ENCODE results near the gene KCNH6. TPM values are rescaled to one million over a fixed set of nuclear protein-coding genes. Genes with fewer than 3 reads are reported as not detected.

KCNH6 gene
- total RNA-seq, 2 experiments from 2014 or later: not detected

DNA sequence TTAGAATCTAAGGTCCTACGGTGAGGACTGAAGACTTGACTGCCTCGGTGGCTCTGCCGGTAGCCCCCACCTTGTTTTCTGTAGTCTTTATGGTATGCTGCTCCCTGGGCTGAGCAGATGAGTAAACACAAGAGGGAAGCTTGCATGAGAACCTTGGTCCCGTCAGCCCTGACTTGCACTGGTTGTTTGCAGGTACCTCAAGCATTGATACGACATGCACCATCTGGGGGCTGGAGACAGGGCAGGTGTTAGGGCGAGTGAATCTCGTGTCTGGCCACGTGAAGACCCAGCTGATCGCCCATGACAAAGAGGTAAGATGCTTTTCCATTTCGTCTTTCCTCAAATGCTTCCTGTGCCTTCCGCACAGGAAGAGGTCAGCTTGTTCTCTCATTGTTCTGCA lies 56.5 kb downstream of the KCNH6 start:
- Mint-ChIP-seq H3K4me3 (no peak overlapping the region), H3K36me3 (peaks cover 27% of the 10 kb centered on the region), H3K27me3 (no peaks in the 10 kb centered on the region), H3K27ac (no peak overlapping the region), H3K9me3 (no peaks in the 10 kb centered on the region), H3K4me1 (ENCODE audit: low read depth) (peaks cover 11% of the 10 kb centered on the region)
- ChIA-PET POLR2A (no interaction called here), CTCF (interaction anchor here (0.7 kb wide), 1 partner anchor 173 kb away, joined by 3 read pairs; no protein-coding TSS in a partner anchor)
- no peak for DNase-seq
- intact Hi-C loops (cut with micrococcal nuclease): no loop called here

DNA sequence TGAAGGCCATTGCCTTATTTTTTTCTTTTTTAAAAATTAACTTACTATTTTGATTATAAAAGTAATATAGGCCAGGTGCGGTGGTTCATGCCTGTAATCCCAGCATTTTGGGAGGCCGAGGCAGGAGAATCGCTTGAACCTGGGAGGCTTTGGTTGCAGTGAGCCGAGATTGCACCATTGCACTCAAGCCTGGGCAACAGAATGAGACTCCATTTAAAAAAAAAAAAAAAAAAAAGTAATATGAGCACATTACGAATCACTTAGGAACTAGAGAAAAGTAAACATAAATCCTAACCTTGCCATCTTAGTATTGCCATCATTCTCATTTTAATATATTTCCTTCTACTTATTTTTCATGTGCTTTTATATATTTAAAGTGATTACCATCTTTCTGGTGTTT lies 64.6 kb downstream of the KCNH6 start:
- H3K27me3 Mint-ChIP-seq: no peaks in the 10 kb centered on the region
- ChIA-PET CTCF (interaction anchor here (0.6 to 1.4 kb wide), 2 partner anchors 24 to 245 kb away, joined by 3 to 4 read pairs; no protein-coding TSS in a partner anchor), POLR2A (no interaction called here)
- H3K4me3 Mint-ChIP-seq: no peak overlapping the region
- H3K27ac Mint-ChIP-seq: no peak overlapping the region
- DNase-seq: no peak
- peaks cover 54% of the 10 kb centered on the region for H3K36me3 Mint-ChIP-seq
- intact Hi-C loops (cut with micrococcal nuclease): no loop called here
- H3K4me1 Mint-ChIP-seq (ENCODE audit: low read depth): peaks cover 13% of the 10 kb centered on the region
- H3K9me3 Mint-ChIP-seq: no peaks in the 10 kb centered on the region

DNA sequence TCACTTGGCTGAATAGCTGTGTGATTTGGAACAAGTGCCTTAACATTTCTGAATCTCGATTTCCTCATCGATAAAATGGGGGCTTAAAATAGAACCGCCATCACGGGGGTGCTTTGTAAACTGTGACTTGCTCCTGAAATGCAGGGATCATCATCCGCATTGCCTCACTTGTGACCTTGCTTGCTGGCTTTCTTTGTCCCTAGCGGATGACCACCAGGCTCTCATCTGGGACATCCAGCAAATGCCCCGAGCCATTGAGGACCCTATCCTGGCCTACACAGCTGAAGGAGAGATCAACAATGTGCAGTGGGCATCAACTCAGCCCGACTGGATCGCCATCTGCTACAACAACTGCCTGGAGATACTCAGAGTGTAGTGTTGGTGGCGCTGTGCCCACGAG lies 65.6 kb downstream of the KCNH6 start:
- Mint-ChIP-seq H3K9me3 (no peaks in the 10 kb centered on the region), H3K4me3 (no peak overlapping the region), H3K4me1 (ENCODE audit: low read depth) (peaks cover 13% of the 10 kb centered on the region), H3K27me3 (no peaks in the 10 kb centered on the region), H3K27ac (no peak overlapping the region), H3K36me3 (peaks cover 44% of the 10 kb centered on the region)
- DNase-seq: no peak
- ChIA-PET CTCF (no interaction called here), POLR2A (no interaction called here)
- intact Hi-C loops (cut with micrococcal nuclease): no loop called here

DNA sequence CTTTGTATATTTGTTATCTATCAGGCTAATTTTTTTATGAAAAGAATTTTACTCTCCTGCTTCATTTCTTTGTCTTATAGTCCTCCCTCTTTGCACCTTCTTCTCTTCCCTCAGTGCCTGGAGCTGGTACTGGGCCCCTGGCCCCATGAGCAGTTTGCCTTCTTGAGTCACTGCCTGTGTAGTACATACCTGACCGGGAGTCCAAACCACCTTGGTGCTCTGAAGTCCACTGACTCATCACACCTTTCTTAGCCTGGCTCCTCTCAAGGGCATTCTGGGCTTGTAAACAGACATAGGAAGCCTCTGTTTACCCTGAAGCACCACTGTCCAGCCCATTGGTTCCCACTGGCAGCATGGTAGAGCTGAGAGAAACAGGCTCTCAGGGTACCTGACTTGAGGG lies 66.5 kb downstream of the KCNH6 start:
- peaks cover 11% of the 10 kb centered on the region for H3K4me1 Mint-ChIP-seq (ENCODE audit: low read depth)
- intact Hi-C loops (cut with micrococcal nuclease): no loop called here
- H3K9me3 Mint-ChIP-seq: no peaks in the 10 kb centered on the region
- no peak for DNase-seq
- CTCF ChIA-PET: interaction anchor here (1.6 kb wide), 1 partner anchor 22 kb away, joined by 3 read pairs; no protein-coding TSS in a partner anchor
- no peak overlapping the region for H3K4me3 Mint-ChIP-seq
- H3K27ac Mint-ChIP-seq: no peak overlapping the region
- no peaks in the 10 kb centered on the region for H3K27me3 Mint-ChIP-seq
- POLR2A ChIA-PET: no interaction called here
- H3K36me3 Mint-ChIP-seq: peaks cover 41% of the 10 kb centered on the region

DNA sequence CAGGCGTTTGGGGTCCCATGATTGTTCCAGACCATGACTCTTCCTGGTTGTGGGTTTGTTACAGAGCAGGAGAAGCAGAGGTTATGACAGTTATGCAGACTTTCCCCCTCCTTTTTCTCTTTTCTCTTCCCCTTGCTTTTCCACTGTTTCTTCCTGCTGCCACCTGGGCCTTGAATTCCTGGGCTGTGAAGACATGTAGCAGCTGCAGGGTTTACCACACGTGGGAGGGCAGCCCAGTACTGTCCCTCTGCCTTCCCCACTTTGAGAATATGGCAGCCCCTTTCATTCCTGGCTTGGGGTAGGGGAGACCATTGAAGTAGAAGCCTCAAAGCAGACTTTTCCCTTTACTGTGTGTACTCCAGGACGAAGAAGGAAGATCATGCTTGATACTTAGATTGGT lies 69.6 kb downstream of the KCNH6 start:
- DNase-seq: no peak
- intact Hi-C loops (cut with micrococcal nuclease): no loop called here
- Mint-ChIP-seq H3K36me3 (peaks cover 23% of the 10 kb centered on the region), H3K4me3 (no peak overlapping the region), H3K27me3 (no peaks in the 10 kb centered on the region), H3K27ac (no peak overlapping the region), H3K9me3 (no peaks in the 10 kb centered on the region), H3K4me1 (ENCODE audit: low read depth) (peaks cover 15% of the 10 kb centered on the region)
- ChIA-PET POLR2A (no interaction called here), CTCF (interaction anchor here (1.1 to 1.8 kb wide), 3 partner anchors 16 to 167 kb away, joined by 3 to 6 read pairs (median 3); no protein-coding TSS in a partner anchor)

DNA sequence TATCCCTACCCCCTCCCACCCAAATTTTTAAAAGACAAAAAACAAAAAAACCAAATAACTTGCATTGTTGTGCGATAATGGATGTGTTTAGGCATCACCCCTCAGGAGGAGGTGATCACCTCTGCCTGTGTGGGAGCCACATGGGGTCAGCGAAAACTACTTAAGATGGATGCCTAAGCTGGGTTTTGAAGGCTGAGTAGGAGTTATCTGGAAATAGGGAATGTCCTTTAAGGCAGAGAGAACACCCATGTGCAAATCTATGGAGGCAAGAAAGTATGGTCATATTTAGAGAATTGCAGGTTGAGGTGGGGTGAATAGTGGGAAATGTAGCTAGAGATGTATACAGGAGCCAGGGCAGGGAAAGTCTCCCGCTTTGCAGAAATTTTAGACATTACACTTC lies 72.0 kb downstream of the KCNH6 start:
- DNase-seq: no peak
- Mint-ChIP-seq H3K9me3 (no peaks in the 10 kb centered on the region), H3K36me3 (peaks cover 4% of the 10 kb centered on the region), H3K4me1 (ENCODE audit: low read depth) (peaks cover 29% of the 10 kb centered on the region), H3K27ac (no peak overlapping the region), H3K27me3 (no peaks in the 10 kb centered on the region), H3K4me3 (no peak overlapping the region)
- ChIA-PET CTCF (interaction anchor here (1.1 kb wide), 1 partner anchor 16 kb away, joined by 3 read pairs; no protein-coding TSS in a partner anchor), POLR2A (no interaction called here)
- intact Hi-C loops (cut with micrococcal nuclease): no loop called here

Other genes starting within 250 kb of the KCNH6 start
- 1 to 10 TPM; 9.4 to 9.7 TPM for gene CYB561, start 77.1 kb upstream of the KCNH6 start, total RNA-seq
- 1 to 10 TPM; 2.2 to 2.6 TPM for gene ACE, start 46.3 kb upstream of the KCNH6 start, total RNA-seq
- 100 to 1,000 TPM; 118 to 119 TPM for gene DCAF7, start 27.1 kb downstream of the KCNH6 start, total RNA-seq
- 10 to 100 TPM; 28.2 to 30.4 TPM for gene TACO1, start 77.5 kb downstream of the KCNH6 start, total RNA-seq
- 10 to 100 TPM; 32.8 to 34.0 TPM for gene MAP3K3, start 99.1 kb downstream of the KCNH6 start, total RNA-seq
- gene LIMD2, start 176.8 kb downstream of the KCNH6 start, total RNA-seq: 100 to 1,000 TPM; 146 to 150 TPM
- gene STRADA, start 218.4 kb downstream of the KCNH6 start, total RNA-seq: 10 to 100 TPM; 64.8 to 69.7 TPM

Data from activated CD4-positive, alpha-beta memory T cell treated with anti-CD3 and anti-CD28 coated beads for 36 hours (primary cell).